Gastrocnemius medialis (tissue), 4 donors: ENCODE data around the gene SLC7A6. TPM values are rescaled to one million over a fixed set of nuclear protein-coding genes. Genes with fewer than 3 reads are reported as not detected.
A peak's percentile ranks its signal among the peaks of the same experiment; 100 is the strongest.

Experiments used
- ATAC-seq, 2 donors: fragments of 150-250 bp; one replicate each; pipeline ENCODE4 v1.9.1; 2016
- DNase-seq, 2 donors: peaks; one replicate each; pipeline ENCODE4 v3.0.0-alpha.2; 2019
- H3K27ac ChIP-seq, 4 donors: fragments of 200-600 bp; sonication (generic); 1 replicate in 1 of 4; 2 replicates in 3 of 4; pipeline ENCODE4 v1.5.1; 2016 to 2018; ENCODE audit warnings: mild to moderate bottlenecking in 2 of 4, moderate library complexity in 1 of 4
- H3K27me3 ChIP-seq, 3 donors: fragments of 200-600 bp; sonication (generic) in 2 of 3; 1 replicate in 1 of 3; 2 replicates in 2 of 3; pipeline versions ENCODE4 v1.5.1 to v1.6.0; 2016 to 2019; ENCODE audit warnings: mild to moderate bottlenecking in 1 of 3, moderate library complexity in 1 of 3
- H3K36me3 ChIP-seq, 2 donors: fragments of 200-600 bp; sonication (generic) in 1 of 2; one replicate each; pipeline ENCODE4 v1.5.1; 2017 to 2018
- H3K4me1 ChIP-seq, 2 donors: fragments of 200-600 bp; sonication (generic) in 1 of 2; one replicate each; pipeline ENCODE4 v1.5.1; 2016 to 2017; ENCODE audit warnings: mild to moderate bottlenecking in 2 of 2
- H3K4me3 ChIP-seq, 4 donors: fragments of 200-600 bp; sonication (generic) in 3 of 4; 1 replicate in 1 of 4; 2 replicates in 3 of 4; pipeline ENCODE4 v1.5.1; 2016 to 2019; ENCODE audit warnings: mild to moderate bottlenecking in 2 of 4
- H3K9me3 ChIP-seq, 3 donors: fragments of 200-600 bp; sonication (generic) in 2 of 3; 1 replicate in 1 of 3; 2 replicates in 2 of 3; pipeline ENCODE4 v1.5.1; 2016 to 2019
- CTCF ChIP-seq, 5 experiments: fragments of 450-650 bp in 3 of 5; fragments of 200-600 bp in 2 of 5; sonication (generic) in 2 of 5; IDR thresholded peaks in 4 of 5; conservative IDR thresholded peaks in 1 of 5; 1 replicate in 4 of 5; 2 replicates in 1 of 5; pipeline ENCODE4 v1.5.1; 2016 to 2019; ENCODE audit warnings: antibody characterized with exemption in 5 of 5, mild to moderate bottlenecking in 3 of 5, moderate library complexity in 3 of 5
- POLR2A ChIP-seq, 2 donors: fragments of 450-650 bp; IDR thresholded peaks; one replicate each; pipeline ENCODE4 v1.6.1; 2017; ENCODE audit warnings: antibody characterized with exemption in 2 of 2, mild to moderate bottlenecking in 2 of 2, moderate library complexity in 2 of 2
- in situ Hi-C, 4 donors: fragments of 200-750 bp; cut with MboI; loops; one replicate each; pipeline versions ENCODE4 v1.15.0 to v1.8.0; 2017; ENCODE audit warnings: low sequenced_read_pairs in 4 of 4
- intact Hi-C: fragments of 100-400 bp; cut with DNase I; formaldehyde crosslinking; loops from one replicate; pipeline ENCODE4 v1.15.1; 2023; ENCODE audit warnings: low total_unique reads
- total RNA-seq, 4 donors: library from RNA; depleted of rRNA; stranded (reverse); fragments of >200 nt; gene quantifications; one replicate each; pipeline versions ENCODE4 v1.1.0 to v1.2.3, GENCODE V29; 2016

Gene SLC7A6
- total RNA-seq, 4 donors from 2014 or later, result 97.3 to 205 (median 117) TPM

GRCh38 chr16:68238029-68238345, 26.3 kb upstream of the SLC7A6 start:
- TF ChIP-seq CTCF (IDR thresholded peaks at IDR 0.05 in 4 of 5, conservative IDR thresholded peaks at IDR 0.05 in 1 of 5) (no peak), POLR2A (IDR thresholded peaks at IDR 0.05) (no peak)
- in situ Hi-C loops, result loop anchor here in 1 of 4 donors (25.0 kb wide), 1 partner anchor 426 kb away; the partner anchor contains the start of genes RANBP10 and TSNAXIP1
- peak overlapping the region; percentile 79 to 94 (median 88) for H3K27ac ChIP-seq
- no peaks in the 10 kb centered on the region for H3K9me3 ChIP-seq
- intact Hi-C loops, result no loop called here
- peaks cover 16 to 26% of the 10 kb centered on the region in 2 donors for H3K4me1 ChIP-seq
- no peaks in the 10 kb centered on the region for H3K36me3 ChIP-seq
- no peaks in the 10 kb centered on the region for H3K27me3 ChIP-seq
- peak overlapping the region; percentile 64 to 71 (median 68) for H3K4me3 ChIP-seq
- ATAC-seq (peak in 1 of 2 donors; percentile 27), DNase-seq (no peak)

GRCh38 chr16:68242085-68242484, 22.2 kb upstream of the SLC7A6 start:
- H3K9me3 ChIP-seq, result no peaks in the 10 kb centered on the region
- intact Hi-C loops (no loop called here), in situ Hi-C loops (loop anchor here in 1 of 4 donors (5.0 to 25.0 kb wide), 2 partner anchors 80 to 430 kb away; partner anchors contain the start of genes RANBP10 and TSNAXIP1)
- no peak overlapping the region for H3K27ac ChIP-seq
- DNase-seq (no peak), ATAC-seq (no peak)
- H3K27me3 ChIP-seq, result no peaks in the 10 kb centered on the region
- H3K36me3 ChIP-seq, result no peaks in the 10 kb centered on the region
- H3K4me3 ChIP-seq, result no peak overlapping the region
- H3K4me1 ChIP-seq, result peaks cover 24 to 39% of the 10 kb centered on the region in 2 donors
- TF ChIP-seq POLR2A (IDR thresholded peaks at IDR 0.05) (no peak), CTCF (IDR thresholded peaks at IDR 0.05 in 4 of 5, conservative IDR thresholded peaks at IDR 0.05 in 1 of 5) (no peak)

- TF ChIP-seq POLR2A (IDR thresholded peaks at IDR 0.05) (no peak), CTCF (IDR thresholded peaks at IDR 0.05 in 4 of 5, conservative IDR thresholded peaks at IDR 0.05 in 1 of 5) (no peak)
- intact Hi-C loops (no loop called here), in situ Hi-C loops (loop anchor here in 1 of 4 donors (5.0 to 25.0 kb wide), 2 partner anchors 79 to 431 kb away; partner anchors contain the start of genes RANBP10 and TSNAXIP1)
- DNase-seq (peak in 1 of 2 donors; percentile 18), ATAC-seq (no peak)
- Histone ChIP-seq H3K4me3 (no peak overlapping the region), H3K9me3 (no peaks in the 10 kb centered on the region), H3K36me3 (no peaks in the 10 kb centered on the region), H3K4me1 (peaks cover 29 to 42% of the 10 kb centered on the region in 2 donors), H3K27ac (peak overlapping the region in 1 of 4 donors; percentile 28), H3K27me3 (no peaks in the 10 kb centered on the region)
Observed at GRCh38 chr16:68242926-68243858, 21.1 kb upstream of the SLC7A6 start.

- in situ Hi-C loops, result loop anchor here in 1 of 4 donors (5.0 to 25.0 kb wide), 2 partner anchors 78 to 432 kb away; partner anchors contain the start of genes RANBP10 and TSNAXIP1
- Histone ChIP-seq H3K36me3 (peaks cover 0 to 4% of the 10 kb centered on the region in 2 donors), H3K27ac (peak overlapping the region; percentile 95 to 100 (median 99)), H3K4me1 (peaks cover 40 to 52% of the 10 kb centered on the region in 2 donors), H3K27me3 (no peaks in the 10 kb centered on the region), H3K4me3 (peak overlapping the region; percentile 68 to 97 (median 92)), H3K9me3 (no peaks in the 10 kb centered on the region)
- TF ChIP-seq CTCF (IDR thresholded peaks at IDR 0.05 in 4 of 5, conservative IDR thresholded peaks at IDR 0.05 in 1 of 5) (no peak), POLR2A (IDR thresholded peaks at IDR 0.05) (no peak)
- intact Hi-C loops, result no loop called here
- no peak for ATAC-seq
- DNase-seq, result no peak
Observed at GRCh38 chr16:68244481-68244902, 19.8 kb upstream of the SLC7A6 start.
